ENCODE results near the gene ERC1. TPM values are rescaled to one million over a fixed set of nuclear protein-coding genes. Genes with fewer than 3 reads are reported as not detected.
"Not testable (repeated sequence)": the region's sequence is repeated elsewhere in the genome, so short reads cannot be mapped to it uniquely, and the experiment has no call there.

The ERC1 gene
- total RNA-seq, 1 donor from 2014 or later = 30.8 TPM

DNA sequence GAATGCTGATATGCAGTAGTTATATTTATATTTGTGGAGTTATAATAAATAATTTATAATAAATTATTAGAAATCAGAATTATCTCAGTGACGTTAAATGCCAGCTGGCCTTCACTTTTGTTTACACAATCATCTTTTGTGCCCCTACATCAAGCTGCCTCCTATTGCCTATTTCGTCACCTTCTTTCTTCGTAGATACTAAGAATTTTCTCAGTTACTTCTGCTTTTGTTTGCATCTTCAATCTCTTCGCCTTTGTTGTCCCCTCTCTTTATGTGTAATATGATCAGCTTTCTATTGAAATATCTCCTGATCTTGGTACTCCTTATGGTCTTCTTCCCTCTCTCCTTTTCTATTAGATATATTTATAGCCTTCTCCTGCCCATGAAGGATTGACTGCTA, 197.0 kb downstream of the ERC1 start:
- H3K27me3 Mint-ChIP-seq = no peaks in the 10 kb centered on the region
- no peaks in the 10 kb centered on the region for H3K9me3 Mint-ChIP-seq
- peaks cover 24% of the 10 kb centered on the region for H3K36me3 Mint-ChIP-seq (ENCODE audit: low read depth)
- no peak overlapping the region for H3K27ac Mint-ChIP-seq
- no peak for DNase-seq
- H3K4me1 Mint-ChIP-seq = peaks cover 4% of the 10 kb centered on the region
- intact Hi-C loops (cut with micrococcal nuclease) = no loop called here
- H3K4me3 Mint-ChIP-seq = no peak overlapping the region

DNA sequence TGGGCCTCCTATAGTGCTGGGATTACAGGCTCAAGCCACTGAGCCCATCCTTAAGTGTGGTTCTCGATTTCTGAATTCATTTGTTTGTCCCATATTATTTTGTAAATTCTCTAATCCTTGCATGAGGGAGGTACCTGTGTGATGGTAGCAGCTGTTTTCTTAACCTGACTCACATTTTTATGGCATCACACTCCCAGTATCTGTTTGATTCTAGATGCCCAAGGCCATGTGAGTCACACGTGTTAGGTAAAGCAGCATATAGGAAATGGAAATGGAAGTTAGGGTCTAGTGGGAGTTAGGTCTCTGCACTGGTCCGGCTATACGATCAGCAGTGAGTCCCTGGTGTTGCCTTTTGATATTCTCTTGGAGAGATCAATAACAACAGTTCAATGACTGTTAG, 198.1 kb downstream of the ERC1 start:
- no peak overlapping the region for H3K27ac Mint-ChIP-seq
- H3K9me3 Mint-ChIP-seq = no peaks in the 10 kb centered on the region
- H3K4me3 Mint-ChIP-seq = no peak overlapping the region
- H3K36me3 Mint-ChIP-seq (ENCODE audit: low read depth) = peaks cover 22% of the 10 kb centered on the region
- intact Hi-C loops (cut with micrococcal nuclease) = no loop called here
- peaks cover 4% of the 10 kb centered on the region for H3K4me1 Mint-ChIP-seq
- H3K27me3 Mint-ChIP-seq = no peaks in the 10 kb centered on the region
- no peak for DNase-seq

DNA sequence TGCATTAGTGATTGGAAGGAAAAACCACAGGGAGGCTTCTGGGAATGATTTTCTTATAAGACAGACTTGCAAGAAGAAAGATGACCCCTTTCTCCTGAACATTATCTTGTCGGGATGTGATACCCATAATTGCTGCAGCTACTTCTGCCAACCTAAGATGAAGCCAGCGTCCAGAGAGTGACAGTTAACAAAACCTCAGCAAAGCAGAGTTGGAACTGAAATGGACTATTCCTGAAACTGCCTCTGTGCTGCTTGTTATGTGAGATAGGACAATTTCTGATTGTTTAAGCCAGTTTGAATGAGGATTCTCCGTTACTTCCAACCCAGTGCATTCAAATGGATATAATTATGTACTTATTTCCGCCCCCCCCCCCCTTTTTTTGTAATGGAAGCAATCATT, 204.5 kb downstream of the ERC1 start:
- no peak overlapping the region for H3K27ac Mint-ChIP-seq
- peaks cover 1% of the 10 kb centered on the region for H3K4me1 Mint-ChIP-seq
- no peak overlapping the region for H3K4me3 Mint-ChIP-seq
- no peaks in the 10 kb centered on the region for H3K9me3 Mint-ChIP-seq
- no peaks in the 10 kb centered on the region for H3K27me3 Mint-ChIP-seq
- intact Hi-C loops (cut with micrococcal nuclease) = no loop called here
- DNase-seq = no peak
- peaks cover 37% of the 10 kb centered on the region for H3K36me3 Mint-ChIP-seq (ENCODE audit: low read depth)

DNA sequence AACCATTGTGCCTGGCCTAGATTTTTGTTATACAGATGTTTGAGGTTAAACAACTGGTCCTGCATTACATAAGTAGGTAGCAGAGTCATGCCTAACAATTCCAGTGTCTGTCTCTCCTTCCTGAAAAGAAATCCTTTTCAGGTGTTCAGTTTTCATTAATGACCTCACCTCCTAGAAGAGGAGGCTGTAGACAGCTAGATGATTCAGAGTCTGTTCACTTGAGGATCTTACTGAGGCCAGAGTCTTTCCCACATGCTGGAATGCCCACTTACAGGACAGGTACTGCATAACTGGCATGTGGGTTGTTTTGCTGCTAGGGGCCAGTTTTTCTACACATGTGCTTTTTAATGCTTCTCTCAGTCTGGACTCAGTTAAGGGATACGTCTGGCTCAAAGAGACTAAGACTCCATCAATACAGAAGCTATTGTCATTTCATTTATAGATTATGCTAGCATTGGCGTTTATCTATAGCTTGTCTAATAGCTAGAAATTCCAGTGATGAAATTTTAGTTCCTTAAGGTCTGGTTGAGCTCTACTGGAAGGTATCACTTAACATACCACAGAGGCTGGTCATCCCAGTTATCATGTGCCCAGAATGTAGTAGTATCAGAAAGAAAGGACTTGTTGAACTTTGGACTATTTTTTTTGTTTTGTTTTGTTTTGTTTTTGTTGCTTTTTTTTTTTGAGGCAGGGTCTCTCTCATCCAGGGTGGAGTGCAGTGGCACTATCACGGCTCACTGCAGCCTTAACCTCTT, 206.4 kb downstream of the ERC1 start:
- Mint-ChIP-seq H3K4me3 (no peak overlapping the region), H3K27me3 (no peaks in the 10 kb centered on the region), H3K4me1 (peaks cover 5% of the 10 kb centered on the region), H3K36me3 (ENCODE audit: low read depth) (peaks cover 27% of the 10 kb centered on the region), H3K9me3 (no peaks in the 10 kb centered on the region), H3K27ac (no peak overlapping the region)
- intact Hi-C loops (cut with micrococcal nuclease) = no loop called here
- DNase-seq = no peak

DNA sequence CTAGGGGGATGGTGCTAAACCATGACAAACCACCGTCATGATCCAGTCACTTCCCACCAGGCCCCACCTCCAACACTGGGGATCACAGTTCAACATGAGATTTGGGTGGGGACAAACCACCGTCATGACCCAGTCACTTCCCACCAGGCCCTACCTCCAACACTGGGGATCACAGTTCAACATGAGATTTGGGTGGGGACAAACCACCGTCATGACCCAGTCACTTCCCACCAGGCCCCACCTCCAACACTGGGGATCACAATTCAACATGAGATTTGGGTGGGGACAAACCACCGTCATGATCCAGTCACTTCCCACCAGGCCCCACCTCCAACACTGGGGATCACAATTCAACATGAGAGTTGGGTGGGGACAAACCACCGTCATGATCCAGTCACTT, 207.8 kb downstream of the ERC1 start:
- H3K36me3 Mint-ChIP-seq (ENCODE audit: low read depth) = peaks cover 27% of the 10 kb centered on the region
- H3K4me3 Mint-ChIP-seq; H3K4me1 Mint-ChIP-seq; H3K27me3 Mint-ChIP-seq; intact Hi-C loops (cut with micrococcal nuclease); H3K9me3 Mint-ChIP-seq; H3K27ac Mint-ChIP-seq; DNase-seq: not testable (repeated sequence)

DNA sequence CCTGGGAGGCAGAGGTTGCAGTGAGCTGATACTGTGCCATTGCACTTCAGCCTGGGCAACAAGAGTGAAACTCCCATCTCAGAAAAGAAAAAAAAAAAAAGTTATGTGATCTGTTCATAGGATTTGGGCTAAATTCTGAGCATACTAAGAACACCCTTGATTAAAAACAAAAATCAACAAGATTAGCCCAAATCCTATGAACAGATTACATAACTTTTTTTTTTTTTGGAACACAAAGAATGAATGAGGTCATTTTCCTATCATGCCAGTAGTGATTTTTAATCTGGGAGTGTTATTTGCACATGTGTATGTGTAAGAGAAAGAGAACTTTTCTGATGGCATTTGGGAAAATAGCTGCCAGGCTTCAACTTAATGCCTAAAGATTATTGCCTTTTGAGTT, 208.7 kb downstream of the ERC1 start:
- intact Hi-C loops (cut with micrococcal nuclease) = loop anchor here (10.0 kb wide), 1 partner anchor 385 kb away; no protein-coding TSS in a partner anchor
- H3K36me3 Mint-ChIP-seq (ENCODE audit: low read depth) = peaks cover 27% of the 10 kb centered on the region

DNA sequence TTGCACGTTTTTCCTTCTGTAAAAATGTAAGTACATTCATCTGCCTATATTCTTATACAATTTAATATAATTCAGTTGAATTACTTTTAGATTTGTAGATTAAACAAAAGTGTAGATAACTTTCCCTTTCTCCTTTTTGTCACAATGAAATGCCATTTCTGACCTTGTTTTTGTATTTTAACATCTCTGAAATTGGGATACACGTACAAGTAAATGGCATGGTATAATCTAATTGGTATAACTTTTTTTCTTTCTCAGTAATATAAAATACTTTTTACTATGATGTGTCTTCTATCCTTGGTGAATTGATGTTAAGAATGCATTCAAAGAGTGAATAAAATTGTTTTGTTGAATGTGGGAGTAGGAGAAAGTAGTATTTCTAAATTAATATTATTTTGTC, 210.0 kb downstream of the ERC1 start:
- Mint-ChIP-seq H3K27ac (no peak overlapping the region), H3K9me3 (no peaks in the 10 kb centered on the region), H3K4me1 (peaks cover 9% of the 10 kb centered on the region), H3K27me3 (no peaks in the 10 kb centered on the region), H3K36me3 (ENCODE audit: low read depth) (peaks cover 25% of the 10 kb centered on the region), H3K4me3 (no peak overlapping the region)
- DNase-seq = no peak
- intact Hi-C loops (cut with micrococcal nuclease) = loop anchor here (10.0 kb wide), 1 partner anchor 384 kb away; no protein-coding TSS in a partner anchor

More for the DNA sequence above, 208.7 kb downstream of the ERC1 start:
- no peak for DNase-seq
- H3K27me3 Mint-ChIP-seq = no peaks in the 10 kb centered on the region
- no peaks in the 10 kb centered on the region for H3K9me3 Mint-ChIP-seq
- peaks cover 8% of the 10 kb centered on the region for H3K4me1 Mint-ChIP-seq
- H3K4me3 Mint-ChIP-seq = no peak overlapping the region
- H3K27ac Mint-ChIP-seq = no peak overlapping the region

DNA sequence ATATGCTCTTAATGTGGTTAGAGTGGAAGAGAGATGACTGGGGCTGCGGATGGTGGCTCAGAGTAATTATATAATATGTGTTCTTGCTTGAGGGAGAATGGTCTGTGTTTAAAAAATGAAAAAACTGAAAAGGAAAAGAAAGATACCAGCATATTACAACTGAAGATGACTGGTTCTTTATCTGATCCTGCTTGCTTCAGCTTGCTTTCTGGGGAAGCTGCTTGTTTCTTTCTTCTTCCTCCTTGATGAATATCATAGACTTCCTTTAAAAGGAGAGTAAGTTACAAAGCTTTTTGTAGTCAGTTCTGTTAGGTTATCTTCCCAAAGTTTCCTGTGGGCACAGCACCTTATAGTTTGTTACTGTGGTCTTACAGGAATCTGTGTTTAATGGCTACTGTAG, 210.9 kb downstream of the ERC1 start:
- Mint-ChIP-seq H3K4me1 (peaks cover 9% of the 10 kb centered on the region), H3K9me3 (no peaks in the 10 kb centered on the region), H3K27ac (no peak overlapping the region), H3K4me3 (no peak overlapping the region), H3K36me3 (ENCODE audit: low read depth) (peaks cover 22% of the 10 kb centered on the region), H3K27me3 (no peaks in the 10 kb centered on the region)
- intact Hi-C loops (cut with micrococcal nuclease) = loop anchor here (10.0 kb wide), 1 partner anchor 383 kb away; no protein-coding TSS in a partner anchor
- no peak for DNase-seq

DNA sequence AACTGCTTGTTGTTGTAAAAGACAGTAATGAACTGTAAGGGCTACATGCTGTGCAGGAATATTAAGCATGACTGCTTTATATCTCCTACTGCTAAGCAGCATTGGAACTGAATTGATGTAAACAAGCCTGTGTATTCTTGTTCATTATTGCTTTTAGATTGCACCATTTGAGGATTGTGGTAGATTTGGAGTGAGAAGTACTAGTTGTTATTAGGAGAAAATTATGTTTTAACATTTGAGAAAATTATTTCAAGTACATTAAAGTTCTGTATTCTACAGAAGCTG, 212.7 kb downstream of the ERC1 start:
- H3K27me3 Mint-ChIP-seq = no peaks in the 10 kb centered on the region
- H3K27ac Mint-ChIP-seq = no peak overlapping the region
- peaks cover 9% of the 10 kb centered on the region for H3K4me1 Mint-ChIP-seq
- no peak overlapping the region for H3K4me3 Mint-ChIP-seq
- H3K9me3 Mint-ChIP-seq = no peaks in the 10 kb centered on the region
- H3K36me3 Mint-ChIP-seq (ENCODE audit: low read depth) = peaks cover 6% of the 10 kb centered on the region
- intact Hi-C loops (cut with micrococcal nuclease) = loop anchor here (10.0 kb wide), 1 partner anchor 381 kb away; no protein-coding TSS in a partner anchor
- no peak for DNase-seq

DNA sequence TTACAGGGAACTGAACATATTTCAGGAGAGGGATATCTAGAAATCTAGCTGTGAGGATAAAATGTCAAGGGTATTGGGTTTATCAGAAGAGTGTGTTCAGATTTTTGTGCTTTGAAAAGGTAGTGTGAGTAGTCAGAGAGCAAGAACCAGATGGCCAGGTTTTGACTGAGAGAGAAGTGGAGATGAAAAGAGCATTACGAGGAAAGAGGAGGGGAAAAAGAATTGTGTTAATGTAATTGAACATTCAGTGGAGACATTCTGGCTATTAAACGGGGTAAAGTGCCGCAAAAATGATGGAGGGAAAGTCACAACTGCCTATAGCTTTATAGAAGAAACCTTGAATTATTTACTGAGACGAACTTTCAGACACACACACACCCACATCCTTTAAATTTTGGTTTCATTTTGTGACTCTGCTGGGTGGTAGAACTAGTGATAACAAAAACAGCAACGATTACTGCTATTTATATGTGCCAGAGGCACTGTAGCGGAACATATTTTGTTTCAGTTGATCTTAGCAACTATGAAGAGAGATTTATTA, 213.6 kb downstream of the ERC1 start:
- H3K36me3 Mint-ChIP-seq (ENCODE audit: low read depth) = peaks cover 3% of the 10 kb centered on the region
- intact Hi-C loops (cut with micrococcal nuclease) = loop anchor here (10.0 kb wide), 1 partner anchor 380 kb away; no protein-coding TSS in a partner anchor
- H3K4me1 Mint-ChIP-seq = peaks cover 9% of the 10 kb centered on the region
- DNase-seq = peak; percentile 69
- no peak overlapping the region for H3K27ac Mint-ChIP-seq
- H3K9me3 Mint-ChIP-seq = no peaks in the 10 kb centered on the region
- H3K4me3 Mint-ChIP-seq = no peak overlapping the region
- no peaks in the 10 kb centered on the region for H3K27me3 Mint-ChIP-seq

DNA sequence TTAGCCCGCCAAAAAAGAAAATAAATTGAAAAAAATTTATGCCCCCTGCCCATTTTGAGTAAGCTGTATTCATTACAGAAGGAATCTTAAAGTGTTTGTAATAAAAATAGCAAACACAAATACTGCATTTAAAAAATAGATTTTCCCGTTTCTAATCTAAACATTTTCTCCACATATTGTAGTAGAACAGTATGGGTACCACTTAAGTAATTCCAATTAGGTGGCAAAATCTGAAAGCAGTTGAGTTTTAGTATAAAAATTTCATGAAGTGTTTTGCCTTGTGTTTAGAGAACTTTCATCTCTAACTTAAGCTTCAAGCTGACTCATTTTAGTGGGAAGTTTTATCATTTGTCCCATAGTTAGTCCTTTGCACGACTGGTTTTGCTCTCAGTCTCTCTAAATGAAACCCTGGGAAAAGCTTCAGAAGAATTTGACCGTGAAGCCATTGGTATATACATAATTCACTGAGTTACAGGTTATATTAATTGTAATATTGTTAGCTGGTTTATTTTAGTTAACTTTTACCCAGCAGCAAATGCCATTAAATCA, 214.6 kb downstream of the ERC1 start:
- Mint-ChIP-seq H3K4me3 (peak overlapping the region; percentile 36), H3K9me3 (no peaks in the 10 kb centered on the region)
- intact Hi-C loops (cut with micrococcal nuclease) = loop anchor here (10.0 kb wide), 1 partner anchor 379 kb away; no protein-coding TSS in a partner anchor

DNA sequence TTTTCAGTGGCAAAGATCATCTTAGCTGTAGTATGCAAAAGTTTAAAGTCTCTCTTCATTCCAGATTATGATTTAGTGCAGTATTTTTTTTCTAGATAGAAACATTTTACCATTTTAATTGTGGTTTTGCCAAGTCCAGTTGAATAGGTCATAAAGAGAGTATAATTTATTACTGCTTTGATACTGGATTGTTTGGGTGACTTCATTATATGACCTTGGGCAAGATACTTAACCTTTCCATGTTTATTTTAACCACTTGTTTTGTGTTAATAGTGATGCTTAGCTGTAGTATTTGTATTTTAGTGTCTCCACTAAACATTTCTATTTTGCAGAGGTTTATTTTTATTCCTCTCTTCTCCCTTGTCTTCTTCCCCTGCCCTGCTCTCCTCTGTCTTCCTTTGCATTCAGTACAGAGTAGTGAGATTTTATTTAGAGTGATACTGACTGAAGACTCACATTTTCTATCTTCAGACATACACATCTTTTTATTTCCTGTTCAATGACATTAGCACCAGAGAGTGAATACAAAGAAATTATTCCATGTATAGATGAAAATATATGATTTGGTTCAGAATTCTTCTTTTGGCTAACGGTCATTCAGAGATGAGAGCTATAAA, 215.2 kb downstream of the ERC1 start:
- Mint-ChIP-seq H3K27ac (no peak overlapping the region), H3K4me3 (no peak overlapping the region), H3K27me3 (no peaks in the 10 kb centered on the region), H3K36me3 (ENCODE audit: low read depth) (peaks cover 1% of the 10 kb centered on the region), H3K9me3 (no peaks in the 10 kb centered on the region), H3K4me1 (peaks cover 9% of the 10 kb centered on the region)
- DNase-seq = no peak
- intact Hi-C loops (cut with micrococcal nuclease) = loop anchor here (10.0 kb wide), 1 partner anchor 379 kb away; no protein-coding TSS in a partner anchor

More for the DNA sequence above, 214.6 kb downstream of the ERC1 start:
- Mint-ChIP-seq H3K27ac (no peak overlapping the region), H3K36me3 (ENCODE audit: low read depth) (peaks cover 1% of the 10 kb centered on the region), H3K27me3 (no peaks in the 10 kb centered on the region), H3K4me1 (peaks cover 9% of the 10 kb centered on the region)
- no peak for DNase-seq

DNA sequence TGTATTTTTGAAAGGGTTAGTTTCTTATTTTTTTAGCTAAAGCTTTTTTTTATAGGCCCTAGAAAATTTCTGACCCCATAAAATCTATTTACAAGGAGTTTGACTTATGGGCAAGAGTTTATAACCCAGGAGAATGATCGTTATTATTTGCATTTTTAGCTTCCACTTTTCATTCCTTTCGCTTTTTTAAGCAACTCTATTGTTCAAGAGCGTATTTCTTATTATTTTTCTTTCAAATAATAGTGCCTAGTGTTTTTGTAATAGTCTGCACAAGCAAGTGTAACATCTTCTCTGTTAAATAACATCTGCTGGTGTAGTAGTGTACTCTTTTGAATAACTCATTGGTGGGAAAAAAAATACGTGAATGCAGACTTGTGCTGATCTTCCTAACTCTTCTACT, 216.3 kb downstream of the ERC1 start:
- Mint-ChIP-seq H3K9me3 (no peaks in the 10 kb centered on the region), H3K27ac (no peak overlapping the region), H3K27me3 (no peaks in the 10 kb centered on the region), H3K4me1 (peaks cover 9% of the 10 kb centered on the region), H3K4me3 (no peak overlapping the region), H3K36me3 (ENCODE audit: low read depth) (peaks cover 1% of the 10 kb centered on the region)
- intact Hi-C loops (cut with micrococcal nuclease) = loop anchor here (10.0 kb wide), 1 partner anchor 378 kb away; no protein-coding TSS in a partner anchor
- no peak for DNase-seq

DNA sequence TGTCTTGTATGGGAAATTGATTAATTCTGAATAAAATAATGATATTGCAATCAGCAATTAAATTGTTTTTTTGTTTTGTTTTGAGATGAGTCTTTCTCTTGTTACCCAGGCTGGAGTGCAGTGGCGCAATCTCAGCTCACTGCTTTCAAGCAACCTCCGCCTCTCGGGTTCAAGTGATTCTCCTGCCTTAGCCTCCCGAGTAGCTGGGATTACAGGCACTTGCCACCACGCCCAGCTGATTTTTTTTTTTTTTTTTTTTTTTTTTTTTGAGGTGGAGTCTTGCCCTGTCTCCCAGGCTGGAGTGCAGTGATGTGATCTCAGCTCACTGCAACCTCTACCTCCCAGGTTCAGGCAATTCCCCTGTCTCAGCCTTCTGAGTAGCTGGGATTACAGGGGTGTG, 217.7 kb downstream of the ERC1 start:
- intact Hi-C loops (cut with micrococcal nuclease) = loop anchor here (10.0 kb wide), 1 partner anchor 376 kb away; no protein-coding TSS in a partner anchor
- H3K9me3 Mint-ChIP-seq; H3K27me3 Mint-ChIP-seq; H3K27ac Mint-ChIP-seq; DNase-seq; H3K36me3 Mint-ChIP-seq (ENCODE audit: low read depth); H3K4me3 Mint-ChIP-seq: not testable (repeated sequence)
- H3K4me1 Mint-ChIP-seq = peaks cover 11% of the 10 kb centered on the region

Data from activated CD4-positive, alpha-beta T cell treated with anti-CD3 and anti-CD28 coated beads, Interleukin-2, amount 10 ng/mL, durations not matched to agents 24 days and 14 days (primary cell).